Myocyte (in vitro differentiated cells): ENCODE results near the gene NRG2. TPM values are rescaled to one million over a fixed set of nuclear protein-coding genes. Genes with fewer than 3 reads are reported as not detected.

Experiments used
- DNase-seq: peaks from one replicate; pipeline ENCODE4 v3.0.0-alpha.2; 2012; ENCODE audit warnings: low read depth
- total RNA-seq: library from RNA; depleted of rRNA; stranded (reverse); fragments of >200 nt; gene quantifications from 2 replicates; pipeline ENCODE4 v1.2.3, GENCODE V29; 2014

Gene NRG2
- total RNA-seq, 1 donor from 2014 or later: not detected

DNA sequence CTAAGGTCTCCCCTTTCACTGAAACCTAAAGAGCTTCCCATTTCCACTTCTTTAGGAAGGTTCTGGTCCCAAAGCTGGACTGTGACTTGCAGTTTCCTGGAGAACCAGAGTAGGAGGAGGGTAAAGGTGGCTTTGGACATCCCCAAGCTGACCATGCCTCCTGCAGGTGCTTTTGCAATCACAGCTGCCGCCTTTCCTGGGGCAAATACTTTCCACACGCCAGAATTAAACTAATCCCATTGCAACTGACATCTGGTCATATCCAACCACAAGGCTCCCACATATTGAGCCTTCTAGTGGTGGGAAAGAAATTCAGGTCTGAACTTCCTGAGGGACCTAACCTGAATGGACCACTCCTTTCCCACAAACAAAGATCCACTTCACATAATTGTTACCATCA is 92.7 kb downstream of the NRG2 start:
- DNase-seq: peak; percentile 26

DNA sequence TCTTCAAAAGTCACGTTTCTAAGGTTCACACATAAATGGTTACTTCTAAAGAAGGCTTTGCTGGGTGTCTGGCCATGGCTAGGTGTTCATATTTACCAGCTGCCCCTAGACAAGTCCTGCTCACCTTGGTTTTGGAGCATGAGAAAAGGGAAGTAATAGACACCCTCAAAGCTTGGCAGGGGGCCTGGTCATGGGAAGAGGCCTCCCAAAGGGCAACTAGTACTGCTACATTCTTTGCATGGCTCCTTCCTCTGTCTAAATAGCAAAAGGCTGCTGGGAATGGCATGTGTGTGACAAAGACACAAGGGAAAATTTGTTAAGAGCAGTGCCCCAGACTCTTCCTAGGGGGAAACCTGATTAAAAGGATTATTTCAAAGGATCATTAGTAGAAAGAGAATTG is 93.4 kb downstream of the NRG2 start:
- no peak for DNase-seq

DNA sequence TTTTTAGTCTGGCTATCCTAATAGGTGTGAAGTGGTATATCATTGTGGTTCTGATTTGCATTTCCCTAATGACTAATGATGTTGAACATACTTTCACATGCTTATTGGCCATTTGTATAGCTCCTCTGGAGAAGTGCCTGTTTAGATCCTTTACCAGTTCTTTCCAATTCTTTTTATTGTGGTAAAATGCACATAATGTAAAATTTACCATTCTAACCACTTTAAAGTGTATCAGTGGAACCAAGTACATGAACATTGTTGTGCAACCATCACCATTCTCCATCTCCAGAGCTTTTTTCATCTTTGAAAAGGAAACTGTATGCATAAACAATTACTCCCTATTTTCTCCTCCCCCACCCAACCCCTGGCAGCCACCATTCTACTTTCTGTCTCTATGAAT is 95.4 kb downstream of the NRG2 start:
- DNase-seq: no peak

DNA sequence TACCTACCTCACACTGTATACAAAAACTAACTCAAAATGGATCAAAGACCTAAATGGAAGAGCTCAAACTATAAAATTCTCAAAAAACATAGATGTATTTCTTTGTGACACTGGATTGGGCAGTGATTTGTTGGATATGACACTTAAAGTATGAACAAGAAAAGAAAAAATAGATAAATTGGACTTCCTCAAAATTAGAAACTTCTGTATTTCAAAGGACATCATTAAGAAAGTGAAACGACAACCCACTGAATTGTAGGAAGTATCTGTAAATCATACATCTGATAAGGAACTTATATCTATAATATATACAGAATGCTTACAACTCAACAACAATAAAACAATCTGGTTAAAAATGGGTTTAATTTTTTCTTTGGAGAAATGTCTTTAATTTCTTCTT is 96.7 kb downstream of the NRG2 start:
- DNase-seq: no peak

DNA sequence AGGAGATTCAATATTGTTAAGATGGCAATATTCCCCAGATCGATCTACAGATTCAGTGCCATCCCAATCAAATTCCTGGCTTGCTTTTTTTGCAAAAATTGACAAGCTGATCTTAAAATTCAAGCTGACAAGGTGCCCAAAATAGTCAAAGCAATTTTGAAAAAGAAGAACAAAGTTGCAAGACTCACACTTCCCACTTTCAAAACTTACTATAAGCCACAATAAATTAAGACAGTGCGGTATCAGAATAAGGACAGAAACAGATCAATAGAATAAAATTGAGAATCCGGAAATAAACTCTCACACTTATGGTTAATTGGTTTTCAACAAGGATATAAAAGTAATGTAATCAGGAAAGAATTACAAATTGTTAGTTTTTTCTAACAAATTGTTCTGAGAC is 97.1 kb downstream of the NRG2 start:
- no peak for DNase-seq

DNA sequence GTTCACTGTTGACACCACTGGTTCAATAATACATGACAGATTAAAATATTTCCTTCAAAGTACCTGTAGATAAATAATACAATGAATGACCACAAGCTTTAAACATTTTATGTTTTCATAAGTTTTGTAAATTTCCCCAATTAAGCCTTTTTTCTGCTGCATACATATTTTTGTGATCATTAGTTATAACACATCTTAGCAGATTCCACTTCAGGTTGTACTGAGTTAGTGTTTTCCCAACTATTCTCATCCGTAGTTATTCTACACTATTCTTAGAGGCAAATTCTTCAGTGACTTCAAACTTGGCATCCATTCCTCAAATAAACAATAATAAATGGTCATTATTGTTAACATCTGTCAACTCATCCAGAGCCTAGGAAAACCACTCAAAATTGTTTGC is 100.9 kb downstream of the NRG2 start:
- DNase-seq: no peak

DNA sequence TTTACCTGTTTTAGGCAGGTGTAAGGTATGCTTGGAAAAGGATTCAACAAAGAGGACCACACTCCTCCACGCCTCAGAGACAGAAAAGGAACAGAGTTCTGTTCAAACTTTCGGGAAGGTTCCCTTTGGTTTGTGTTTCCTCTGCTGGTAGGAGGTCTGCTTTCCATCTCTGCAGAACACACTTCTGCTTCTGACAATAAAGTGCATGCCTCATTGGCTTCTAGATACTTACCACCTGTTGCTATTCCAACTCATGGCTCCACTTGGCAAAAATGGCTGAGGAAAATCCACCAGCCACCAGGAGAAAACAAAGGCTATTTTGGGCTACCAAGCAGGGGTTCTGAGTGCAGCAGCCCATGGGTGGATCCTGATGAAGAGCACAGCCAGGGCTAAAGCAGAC is 112.7 kb downstream of the NRG2 start:
- peak; percentile 5 for DNase-seq

DNA sequence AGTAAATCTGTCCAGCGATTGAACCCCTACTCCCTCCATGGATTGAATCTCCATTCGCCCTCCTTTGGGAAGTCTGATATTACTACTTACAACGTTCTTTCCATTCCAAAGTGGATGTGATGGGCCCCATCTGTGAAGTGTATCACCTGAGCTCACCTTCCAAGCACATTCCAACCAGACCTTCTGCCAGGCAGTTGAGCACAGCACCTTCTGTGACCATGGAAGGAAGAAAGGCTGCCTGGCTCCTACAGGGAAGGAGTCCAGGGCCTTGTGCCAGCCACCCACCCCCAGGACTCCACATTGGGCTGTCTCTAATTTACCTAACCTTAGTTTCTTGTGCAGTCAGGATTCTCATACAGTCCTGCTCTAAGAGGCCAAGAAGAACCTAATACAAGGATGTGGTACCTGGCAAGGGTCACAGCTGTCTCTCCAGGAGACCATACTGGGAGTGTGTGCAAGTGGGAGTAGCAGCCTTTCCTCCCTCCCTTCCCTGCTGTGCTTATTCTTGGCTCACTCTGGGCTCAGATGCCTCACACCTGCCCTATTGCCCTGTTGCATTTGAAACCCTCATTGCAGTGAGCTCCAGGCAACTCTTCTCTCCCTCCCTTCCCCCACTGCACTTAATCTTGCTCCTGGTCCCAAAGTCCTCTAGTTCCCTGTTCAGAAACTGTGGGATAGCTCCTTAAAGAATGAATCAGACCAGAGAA is 116.1 kb downstream of the NRG2 start:
- no peak for DNase-seq

DNA sequence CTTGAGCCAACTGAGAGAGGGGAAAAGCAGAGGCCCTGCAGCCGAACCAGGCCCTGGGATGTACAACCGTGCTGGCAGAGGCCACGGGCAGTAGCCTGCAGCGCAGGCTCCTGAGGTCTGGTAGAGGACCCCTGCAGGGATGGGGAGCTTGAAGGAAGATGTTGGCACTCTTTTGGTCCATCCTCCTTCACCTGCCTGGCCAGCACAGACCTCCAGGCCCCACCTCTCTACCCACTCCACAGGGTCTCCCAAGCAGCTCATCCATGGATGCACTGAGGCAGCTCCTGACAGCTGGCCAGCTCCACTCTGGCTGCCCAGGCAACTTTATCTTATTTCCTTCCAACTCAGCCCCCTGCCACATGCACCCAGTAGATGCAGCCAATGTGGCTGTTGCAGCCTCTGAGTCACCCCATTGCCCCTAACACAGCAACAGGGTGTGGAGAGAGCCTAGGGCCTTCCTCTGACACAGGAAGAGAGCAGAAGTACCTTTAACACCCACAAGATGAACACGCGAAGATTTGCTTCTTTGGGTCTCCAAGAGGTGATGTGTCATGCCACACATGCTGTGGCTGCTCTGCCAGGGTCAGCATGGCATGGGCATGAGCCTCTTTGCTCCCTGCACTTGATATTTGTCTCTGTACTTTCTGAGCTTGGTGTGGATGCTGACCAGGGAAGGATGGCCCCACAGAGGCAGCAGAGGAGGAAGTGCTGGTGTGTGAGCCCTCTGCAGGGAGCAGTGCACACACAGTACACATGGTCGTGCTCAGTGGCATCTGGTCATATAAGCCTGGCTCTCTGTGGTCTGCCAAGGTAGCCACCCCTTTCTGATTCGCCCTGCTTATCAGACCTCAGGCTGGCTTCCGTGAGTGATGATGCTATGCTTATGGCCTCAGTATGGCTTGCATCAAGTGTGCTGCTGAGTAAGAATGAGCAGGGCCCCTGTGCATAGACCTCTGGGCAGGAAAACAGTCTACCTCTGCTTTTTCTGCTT is 117.2 kb downstream of the NRG2 start:
- no peak for DNase-seq

DNA sequence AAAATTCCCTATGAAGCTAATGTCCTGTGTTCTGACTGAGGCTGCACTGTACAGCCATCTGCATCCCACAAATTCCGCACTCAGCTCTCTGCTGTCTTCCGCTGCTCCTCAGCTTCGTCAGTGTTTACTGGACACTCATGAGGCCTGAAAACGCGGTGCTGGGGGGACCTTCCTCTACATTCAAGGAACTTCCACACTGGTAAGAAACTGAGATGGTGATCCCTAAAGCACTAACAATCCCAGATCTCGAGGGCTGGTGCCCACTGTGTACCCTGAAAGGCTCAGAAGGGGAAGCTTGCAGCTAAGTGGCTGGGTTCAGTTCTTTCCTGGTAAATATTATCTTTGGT is 117.9 kb downstream of the NRG2 start:
- DNase-seq: no peak

DNA sequence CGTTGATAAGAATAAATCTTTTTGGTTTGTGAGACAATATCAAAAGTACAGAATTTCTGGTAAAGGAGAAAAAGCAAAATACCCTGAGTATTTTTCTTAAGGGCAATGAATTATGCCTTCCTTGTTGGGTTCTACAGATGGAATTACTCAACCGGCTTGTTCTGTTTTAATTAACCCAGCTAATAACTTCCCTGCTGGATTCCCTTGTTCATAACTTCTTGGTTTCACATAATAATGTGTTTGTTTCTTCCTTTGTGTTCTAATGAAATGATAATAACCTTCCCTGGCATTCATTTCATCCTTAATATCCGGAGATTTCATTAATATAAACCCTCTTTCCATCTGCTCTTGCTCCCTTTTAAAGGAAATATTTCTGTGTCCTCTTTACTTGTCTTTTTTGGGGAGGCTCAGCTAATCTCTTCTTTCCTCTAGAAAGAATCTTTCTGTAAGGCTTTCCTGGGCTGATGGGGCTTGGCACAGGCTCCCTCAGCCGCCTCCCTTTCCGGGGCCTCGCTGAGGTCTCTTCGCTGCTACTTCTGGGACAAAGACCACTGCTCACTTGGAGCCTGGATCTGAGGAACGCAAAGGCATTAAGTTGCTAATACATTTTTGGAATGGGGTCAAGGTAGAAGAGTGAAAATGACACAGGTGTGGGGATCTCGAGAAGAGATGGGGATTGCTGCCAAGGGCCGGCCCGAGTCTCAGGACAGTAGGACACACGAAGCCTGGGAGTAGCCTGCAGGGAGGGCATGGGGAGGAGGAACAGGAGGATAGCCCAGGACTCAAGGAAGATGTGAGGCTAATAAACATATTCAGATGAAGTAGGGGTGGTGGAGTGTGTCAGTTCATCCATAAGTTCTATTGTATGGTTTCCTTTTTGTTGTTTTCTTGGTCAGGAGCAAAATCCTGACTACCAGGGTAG is 118.5 kb downstream of the NRG2 start:
- no peak for DNase-seq

DNA sequence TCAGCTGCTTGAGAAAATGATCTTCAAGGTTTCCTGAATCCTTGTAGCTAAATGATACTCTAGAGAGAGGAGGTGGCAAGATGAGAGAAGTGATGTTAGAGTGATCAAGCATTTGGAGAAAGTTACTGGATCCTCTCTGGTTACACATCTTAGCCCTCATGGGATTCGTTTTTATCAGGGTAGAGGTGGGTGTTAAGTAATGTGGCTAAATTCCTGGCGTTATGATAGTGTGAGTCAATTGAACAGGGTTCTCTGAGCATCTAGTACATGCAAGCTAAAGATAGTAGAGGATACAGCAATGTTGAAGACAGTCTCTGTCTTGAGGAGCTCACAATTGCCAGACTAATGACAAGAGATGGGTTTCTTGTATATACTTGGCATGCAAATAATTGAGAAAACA is 123.8 kb downstream of the NRG2 start:
- peak; percentile 8 for DNase-seq

DNA sequence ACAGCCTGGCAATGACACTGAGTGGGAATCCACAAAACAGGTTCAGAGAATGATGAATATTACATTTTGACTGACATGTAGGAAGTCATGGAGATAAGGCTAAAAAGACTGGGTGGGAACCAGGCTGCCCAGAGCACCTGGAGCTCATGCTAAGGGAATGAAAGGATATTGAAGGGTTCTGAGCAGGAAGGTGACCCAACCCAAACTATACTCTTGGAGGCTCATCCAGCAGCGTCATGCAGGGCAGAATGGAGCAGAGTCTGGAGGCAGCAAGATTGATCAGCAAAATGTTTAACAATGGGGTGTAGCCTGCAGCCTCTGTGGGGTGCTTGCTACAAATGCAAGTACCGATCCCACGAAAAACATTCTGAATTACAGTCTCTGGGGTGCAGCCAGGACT is 127.3 kb downstream of the NRG2 start:
- no peak for DNase-seq

DNA sequence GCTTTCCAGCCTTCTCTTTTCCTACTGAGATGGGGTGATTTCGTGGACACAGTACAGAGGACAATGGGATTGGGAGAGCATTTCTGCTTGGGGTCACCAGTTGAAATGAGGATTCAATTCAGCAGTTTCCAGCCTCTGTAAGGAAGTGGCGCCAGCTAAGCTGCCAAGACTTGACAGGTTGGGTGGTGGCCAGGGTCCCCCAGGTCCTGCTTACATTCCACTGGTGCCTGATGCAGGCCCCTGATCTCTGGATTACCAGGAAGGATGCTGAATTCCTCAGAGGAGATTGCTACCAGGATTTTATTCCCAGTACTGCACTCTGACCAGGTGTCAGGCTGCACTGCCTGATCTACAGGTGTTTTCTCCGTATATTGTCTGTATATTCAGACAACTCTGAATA is 127.8 kb downstream of the NRG2 start:
- no peak for DNase-seq

DNA sequence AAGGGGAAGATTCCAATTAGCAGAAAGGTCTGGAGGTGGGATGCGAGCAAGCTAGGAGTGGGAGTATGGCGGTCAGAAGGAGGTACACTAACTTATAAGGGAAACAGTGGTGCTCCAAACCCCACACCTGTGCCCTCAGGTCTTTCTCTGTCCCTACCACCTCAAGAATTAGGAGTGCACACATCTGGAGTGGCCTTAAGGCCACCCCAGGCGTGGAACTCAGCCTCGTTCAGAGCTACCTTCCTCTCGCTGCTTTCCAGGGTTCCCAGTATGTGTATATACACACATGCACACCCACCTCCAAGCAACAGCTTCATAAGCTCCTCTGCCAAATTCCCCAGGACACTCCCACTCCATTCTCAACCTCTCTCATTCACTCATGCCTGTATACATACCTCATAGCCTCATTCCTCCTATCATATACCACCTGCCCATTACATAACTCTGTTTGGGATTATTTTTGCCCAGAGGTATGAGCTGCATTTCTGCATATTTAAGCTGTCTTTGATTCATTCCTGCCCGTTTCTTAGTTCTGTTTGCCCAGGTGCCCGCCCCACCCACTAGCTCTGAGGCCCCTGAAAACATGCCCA is 128.8 kb downstream of the NRG2 start:
- no peak for DNase-seq

DNA sequence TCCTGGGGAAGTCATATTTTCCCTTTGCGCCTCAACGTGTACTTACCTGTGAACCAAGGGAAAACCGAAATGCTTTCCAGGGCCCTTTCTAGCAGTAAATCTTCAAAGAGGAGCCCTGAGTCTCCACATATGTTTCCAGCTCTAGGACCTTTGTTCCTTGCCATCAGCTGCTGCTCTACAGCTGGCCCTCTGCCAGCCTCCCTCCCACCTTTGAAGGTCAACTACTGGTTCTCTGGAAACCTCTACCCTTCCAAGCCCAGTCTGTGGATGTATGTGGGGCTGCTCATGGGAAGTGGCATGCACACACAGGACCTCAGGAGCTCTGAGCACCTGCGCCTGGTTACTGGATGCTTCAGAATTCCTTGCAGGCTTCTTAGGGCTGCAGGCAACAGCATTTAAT is 130.3 kb downstream of the NRG2 start:
- DNase-seq: no peak

DNA sequence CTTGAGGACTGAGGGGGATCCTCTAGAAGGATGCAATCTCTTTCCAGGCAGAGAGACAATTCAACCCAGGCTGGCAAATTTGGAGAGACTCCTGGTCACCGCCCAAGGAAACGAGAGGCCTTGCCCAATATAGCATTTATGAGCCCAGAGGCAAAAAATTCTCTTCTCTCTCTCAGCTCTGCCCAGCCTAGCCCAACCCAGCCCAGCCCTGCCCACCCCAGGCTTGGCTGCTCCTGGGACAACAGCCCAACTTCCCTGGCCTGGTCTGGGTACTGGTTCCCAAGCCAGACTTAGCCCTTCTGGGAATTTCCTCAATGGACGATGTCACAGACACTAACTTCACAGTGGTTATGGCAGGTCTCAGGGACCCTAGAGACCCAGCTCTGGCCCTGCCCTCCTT is 130.9 kb downstream of the NRG2 start:
- no peak for DNase-seq

DNA sequence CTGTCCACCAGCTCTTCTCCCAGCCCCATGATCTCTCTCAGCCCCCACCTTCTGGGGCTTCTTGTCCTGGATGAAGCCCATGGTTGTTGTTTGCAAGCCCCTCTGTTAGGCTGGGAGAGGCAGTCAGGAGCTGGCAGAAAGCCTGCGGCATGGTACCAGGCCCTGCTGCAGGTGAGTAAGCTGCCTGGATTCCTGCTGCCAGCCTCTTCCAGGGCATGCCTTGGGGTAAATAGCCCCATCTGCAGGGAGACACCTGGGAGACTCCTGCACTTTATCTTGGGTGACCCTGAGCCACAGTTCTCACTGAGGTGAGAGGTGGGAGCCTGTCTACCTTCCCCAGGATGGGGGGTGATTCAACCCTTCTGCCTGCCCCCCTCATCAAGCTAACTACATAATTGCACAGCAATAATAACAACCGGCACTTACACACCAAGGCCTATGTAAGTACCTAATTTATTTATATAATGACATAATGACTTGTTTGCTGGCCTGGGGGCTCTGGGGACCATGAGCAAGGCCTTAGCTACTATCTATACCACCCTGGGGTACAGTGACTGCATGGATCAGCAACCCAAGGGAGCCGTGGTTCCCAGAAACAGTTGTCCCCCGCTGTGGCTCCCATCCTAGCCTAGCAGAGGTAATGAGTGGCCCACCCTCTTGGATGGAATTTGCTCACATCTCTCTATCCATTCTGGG is 131.5 kb downstream of the NRG2 start:
- DNase-seq: no peak

DNA sequence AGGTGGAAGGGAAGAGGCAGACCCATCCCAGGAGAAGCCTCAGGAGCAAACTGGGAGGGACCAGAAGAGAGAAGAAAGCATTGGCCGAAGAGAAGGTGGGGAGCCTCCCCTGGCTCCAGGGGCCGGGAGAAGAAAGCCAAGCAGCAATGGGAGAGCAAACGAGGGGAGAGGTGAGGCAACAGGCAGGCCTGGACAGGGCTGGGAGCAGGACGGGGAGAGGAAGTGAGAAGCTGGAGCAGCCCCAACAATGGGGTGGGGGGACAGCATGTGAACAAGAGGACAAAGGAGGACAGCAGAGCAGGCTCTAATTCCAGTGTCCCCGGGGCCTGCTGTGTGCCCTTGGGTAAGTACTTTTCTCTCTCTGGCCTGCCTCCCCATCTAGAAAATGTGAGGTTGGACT is 132.2 kb downstream of the NRG2 start:
- DNase-seq: no peak

DNA sequence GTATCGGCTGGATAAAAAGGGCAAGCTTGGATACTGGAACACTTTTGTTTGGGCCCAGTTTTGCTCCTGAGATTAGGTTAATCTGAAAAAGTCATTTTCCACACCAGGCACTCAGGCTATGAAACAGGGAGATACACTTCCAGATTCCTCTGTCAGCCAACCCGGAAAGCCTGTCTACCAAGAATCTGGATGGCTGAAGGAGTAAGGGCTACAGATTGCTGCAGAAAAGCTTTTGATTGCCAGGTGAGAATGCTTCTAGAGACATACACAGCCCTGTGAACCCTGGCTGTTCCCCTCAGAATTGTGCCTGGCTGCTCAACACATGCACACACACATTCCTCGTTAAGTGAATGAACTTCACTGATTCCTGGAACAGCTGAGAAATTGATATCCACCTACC is 133.1 kb downstream of the NRG2 start:
- no peak for DNase-seq

DNA sequence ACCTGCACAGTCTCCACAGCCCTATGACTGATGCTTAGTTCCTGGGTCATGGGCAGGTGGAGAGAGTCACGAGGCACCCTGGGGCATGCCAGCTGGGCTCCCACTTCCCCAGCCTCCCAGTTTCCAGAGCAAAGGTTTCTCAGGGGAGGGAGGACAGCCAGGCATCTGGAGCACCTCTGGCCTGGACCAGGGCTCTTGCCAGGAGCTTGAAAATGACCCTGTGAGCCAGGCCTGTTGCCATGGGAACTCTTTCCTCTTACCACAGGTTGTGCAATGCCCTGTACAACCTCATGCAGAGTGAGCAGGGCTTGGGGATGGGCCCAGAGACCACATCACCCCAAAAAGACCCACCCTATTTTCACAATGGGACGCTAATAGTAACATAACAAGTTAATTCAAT is 134.3 kb downstream of the NRG2 start:
- DNase-seq: no peak
